Brain microvascular endothelial cell (primary cell): ENCODE data around the gene RPS6KC1.

Experiments used
- DNase-seq: peaks from one replicate; pipeline ENCODE4 v3.0.0-alpha.2; 2020
- H3K27ac ChIP-seq: fragments of 250-450 bp; sonication (Bioruptor Pico); 2 replicates; pipeline ENCODE4 v1.5.1; 2020; ENCODE audit warnings: mild to moderate bottlenecking, moderate library complexity
- H3K27me3 ChIP-seq: fragments of 250-450 bp; sonication (Bioruptor Pico); replicated peaks from 2 replicates; pipeline ENCODE4 v1.5.1; 2020; ENCODE audit warnings: mild to moderate bottlenecking
- H3K36me3 ChIP-seq: fragments of 250-450 bp; sonication (Bioruptor Pico); replicated peaks from 2 replicates; pipeline ENCODE4 v1.5.1; 2020; ENCODE audit warnings: mild to moderate bottlenecking
- H3K4me3 ChIP-seq: 2 replicates; pipeline ENCODE4 v1.5.1; 2011; ENCODE audit warnings: low read depth, mild to moderate bottlenecking, control low read depth, low read length, moderate library complexity
- CTCF ChIP-seq: IDR thresholded peaks from 2 replicates; pipeline ENCODE4 v1.5.1; 2011; ENCODE audit warnings: low read depth, mild to moderate bottlenecking, moderate library complexity, low read length, control low read depth, inconsistent platforms; ENCODE audit errors: missing control alignments
- in situ Hi-C: cut with HindIII; loops from 2 replicates; pipeline ENCODE4 v1.10.0; 2017; ENCODE audit warnings: low sequenced_read_pairs, low pct_ligation_motif_present

Gene RPS6KC1

GRCh38 chr1:213242883-213243282, 191.8 kb downstream of the RPS6KC1 start:
- Histone ChIP-seq H3K27me3 (no peaks in the 10 kb centered on the region), H3K27ac (no peak overlapping the region), H3K4me3 (no peak overlapping the region), H3K36me3 (peaks cover 2% of the 10 kb centered on the region)
- TF ChIP-seq CTCF = no peak
- in situ Hi-C loops = no loop called here
- DNase-seq = no peak

GRCh38 chr1:213244664-213245091, 193.6 kb downstream of the RPS6KC1 start:
- peak; percentile 64 for TF ChIP-seq CTCF
- Histone ChIP-seq H3K4me3 (no peak overlapping the region), H3K27me3 (no peaks in the 10 kb centered on the region), H3K36me3 (peaks cover 2% of the 10 kb centered on the region), H3K27ac (no peak overlapping the region)
- in situ Hi-C loops = no loop called here
- DNase-seq = peak; percentile 14

- H3K4me3 ChIP-seq = no peak overlapping the region
- H3K27me3 ChIP-seq = no peaks in the 10 kb centered on the region
- in situ Hi-C loops = no loop called here
- H3K27ac ChIP-seq = no peak overlapping the region
- no peak for TF ChIP-seq CTCF
- no peak for DNase-seq
- peaks cover 2% of the 10 kb centered on the region for H3K36me3 ChIP-seq
Measured at GRCh38 chr1:213245260-213245910, 194.3 kb downstream of the RPS6KC1 start.

GRCh38 chr1:213247038-213247437, 196.0 kb downstream of the RPS6KC1 start:
- DNase-seq = no peak
- Histone ChIP-seq H3K36me3 (no peaks in the 10 kb centered on the region), H3K27ac (no peak overlapping the region), H3K27me3 (no peaks in the 10 kb centered on the region), H3K4me3 (no peak overlapping the region)
- in situ Hi-C loops = no loop called here
- no peak for TF ChIP-seq CTCF

GRCh38 chr1:213249395-213249794, 198.4 kb downstream of the RPS6KC1 start:
- DNase-seq = no peak
- Histone ChIP-seq H3K36me3 (no peaks in the 10 kb centered on the region), H3K27ac (no peak overlapping the region), H3K27me3 (no peaks in the 10 kb centered on the region), H3K4me3 (no peak overlapping the region)
- TF ChIP-seq CTCF = no peak
- in situ Hi-C loops = no loop called here

GRCh38 chr1:213250041-213250440, 199.0 kb downstream of the RPS6KC1 start:
- no peak for DNase-seq
- Histone ChIP-seq H3K27me3 (no peaks in the 10 kb centered on the region), H3K36me3 (no peaks in the 10 kb centered on the region), H3K4me3 (no peak overlapping the region), H3K27ac (no peak overlapping the region)
- in situ Hi-C loops = no loop called here
- no peak for TF ChIP-seq CTCF
